ENCODE results near the gene ETV7.
A peak's percentile ranks its signal among the peaks of the same experiment; 100 is the strongest.

The ETV7 gene

DNA sequence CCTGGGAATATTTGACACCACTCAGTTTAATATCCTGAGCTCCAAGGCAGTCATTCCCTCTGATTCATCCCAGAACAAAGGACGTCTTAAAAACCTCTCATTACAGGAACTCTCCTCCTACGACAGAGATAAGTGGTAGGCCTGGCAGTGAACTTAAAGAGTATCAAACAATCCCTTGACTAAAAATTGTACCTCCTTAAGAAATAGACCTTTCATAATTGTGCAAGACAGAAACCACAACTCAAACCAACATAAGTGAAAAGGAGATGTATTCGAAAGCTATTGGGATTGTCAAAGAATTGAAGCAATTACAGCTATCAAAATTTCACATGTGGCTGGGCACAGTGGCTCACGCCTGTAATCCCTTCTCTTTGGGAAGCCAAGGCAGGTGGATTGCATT, 31.6 kb downstream of the ETV7 start:
- no peaks in the 10 kb centered on the region for H3K27me3 ChIP-seq (ENCODE audit: insufficient read depth, low read length, poor library complexity)
- H3K56ac ChIP-seq (ENCODE audit: low read length): no peak overlapping the region
- no peaks in the 10 kb centered on the region for H3K79me1 ChIP-seq (ENCODE audit: low read length)
- no peak overlapping the region for H3K4me2 ChIP-seq (ENCODE audit: low read length)
- no peak overlapping the region for H3K9ac ChIP-seq (ENCODE audit: low read length)
- H3K4ac ChIP-seq (ENCODE audit: low read depth, low read length): no peak overlapping the region
- no CpG with 5 or more reads among the region's 4 CpGs for WGBS (ENCODE audit: extremely low coverage, insufficient coverage, low lambda C conversion rate)
- no peak overlapping the region for H3K4me3 ChIP-seq (ENCODE audit: low read length)
- no peaks in the 10 kb centered on the region for H3K4me1 ChIP-seq (ENCODE audit: control insufficient read depth, low read depth, low read length)
- H2BK15ac ChIP-seq (replicated peaks; ENCODE audit: low read depth): no peak overlapping the region
- H2BK120ac ChIP-seq (ENCODE audit: low read depth, low read length): no peak overlapping the region
- no peaks in the 10 kb centered on the region for H3K36me3 ChIP-seq (ENCODE audit: control insufficient read depth, insufficient read depth, low read length)
- H4K8ac ChIP-seq (ENCODE audit: low read depth, low read length): no peak overlapping the region
- H3K23ac ChIP-seq (ENCODE audit: low read length): no peak overlapping the region
- no peak overlapping the region for H4K5ac ChIP-seq (ENCODE audit: low read length)
- no peak overlapping the region for H3K18ac ChIP-seq (ENCODE audit: low read length)
- no peak for DNase-seq
- H3K79me2 ChIP-seq (ENCODE audit: control insufficient read depth, insufficient read depth, low read length): no peaks in the 10 kb centered on the region
- no peak overlapping the region for H3K27ac ChIP-seq (ENCODE audit: low read depth, low read length)
- H2AK5ac ChIP-seq (ENCODE audit: low read length): no peak overlapping the region
- H2BK5ac ChIP-seq (ENCODE audit: low read length): no peak overlapping the region

DNA sequence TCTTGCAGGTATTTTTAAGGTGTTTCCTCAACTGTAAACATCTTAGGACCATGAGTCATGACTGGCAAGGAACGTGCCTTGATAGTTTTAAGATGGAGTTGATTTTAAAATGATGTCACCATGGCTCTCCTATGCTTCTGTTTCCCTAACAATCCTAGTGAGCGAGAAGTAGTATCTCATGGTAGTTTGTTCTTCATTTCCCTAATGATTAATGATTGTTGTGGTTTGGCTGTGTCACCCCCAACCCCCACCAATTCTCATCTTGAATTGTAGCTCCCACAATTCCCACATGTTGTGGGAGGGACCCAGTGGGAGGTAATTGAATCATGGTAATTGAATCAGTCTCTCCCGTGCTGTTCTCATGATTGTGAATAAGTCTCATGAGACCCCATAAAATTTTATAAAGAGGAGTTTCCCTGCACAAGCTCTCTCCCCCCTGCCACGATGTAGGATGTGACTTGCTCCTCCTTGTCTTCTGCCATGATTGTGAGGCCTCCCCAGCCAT, 34.0 kb downstream of the ETV7 start:
- no peak overlapping the region for H2AK5ac ChIP-seq (ENCODE audit: low read length)
- no CpG with 5 or more reads among the region's 4 CpGs for WGBS (ENCODE audit: extremely low coverage, insufficient coverage, low lambda C conversion rate)
- DNase-seq: no peak

DNA sequence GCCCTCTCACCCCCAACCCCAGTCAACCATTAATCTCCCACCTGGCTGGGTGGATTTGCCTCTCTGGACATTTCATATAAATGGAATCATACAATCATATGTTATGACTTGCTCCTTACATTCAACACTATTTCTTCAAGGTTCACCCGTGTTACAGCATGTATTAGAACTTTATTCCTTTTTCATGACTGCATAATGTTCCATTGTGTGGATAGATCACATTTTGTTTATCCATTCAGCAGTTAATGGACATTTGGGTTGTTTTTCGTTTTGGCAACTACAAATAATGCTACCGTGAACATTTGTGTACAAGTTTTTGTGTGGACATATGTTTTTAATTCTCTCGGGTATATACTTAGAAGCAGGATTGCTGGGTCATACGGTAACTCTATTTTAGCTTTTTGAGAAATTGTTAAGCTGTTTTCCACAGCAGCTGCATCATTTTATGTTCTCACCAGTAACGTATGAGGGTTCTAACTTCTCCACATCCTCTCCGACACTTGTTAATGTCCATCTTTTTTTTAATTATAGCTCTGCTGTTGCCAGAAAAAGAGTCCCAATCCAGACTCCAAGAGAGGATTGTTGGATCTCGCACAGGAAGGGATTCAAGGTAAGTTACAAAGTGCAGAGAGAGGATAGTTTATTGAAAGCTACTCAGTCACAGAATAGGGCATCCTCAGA, 34.9 kb downstream of the ETV7 start:
- WGBS (ENCODE audit: extremely low coverage, insufficient coverage, low lambda C conversion rate): no CpG with 5 or more reads among the region's 8 CpGs
- Histone ChIP-seq H4K8ac (ENCODE audit: low read depth, low read length) (no peak overlapping the region), H3K23ac (ENCODE audit: low read length) (no peak overlapping the region)

More for the DNA sequence above, 34.0 kb downstream of the ETV7 start:
- H4K5ac ChIP-seq (ENCODE audit: low read length): no peak overlapping the region
- no peaks in the 10 kb centered on the region for H3K27me3 ChIP-seq (ENCODE audit: insufficient read depth, low read length, poor library complexity)
- no peaks in the 10 kb centered on the region for H3K79me2 ChIP-seq (ENCODE audit: control insufficient read depth, insufficient read depth, low read length)
- H3K4ac ChIP-seq (ENCODE audit: low read depth, low read length): no peak overlapping the region
- no peak overlapping the region for H3K23ac ChIP-seq (ENCODE audit: low read length)
- no peaks in the 10 kb centered on the region for H3K79me1 ChIP-seq (ENCODE audit: low read length)
- H2BK120ac ChIP-seq (ENCODE audit: low read depth, low read length): no peak overlapping the region
- no peak overlapping the region for H2BK5ac ChIP-seq (ENCODE audit: low read length)
- no peak overlapping the region for H4K8ac ChIP-seq (ENCODE audit: low read depth, low read length)
- H3K27ac ChIP-seq (ENCODE audit: low read depth, low read length): no peak overlapping the region
- H3K36me3 ChIP-seq (ENCODE audit: control insufficient read depth, insufficient read depth, low read length): no peaks in the 10 kb centered on the region
- H2BK15ac ChIP-seq (replicated peaks; ENCODE audit: low read depth): no peak overlapping the region
- H3K4me2 ChIP-seq (ENCODE audit: low read length): no peak overlapping the region
- H3K9ac ChIP-seq (ENCODE audit: low read length): no peak overlapping the region
- no peak overlapping the region for H3K4me3 ChIP-seq (ENCODE audit: low read length)
- no peak overlapping the region for H3K18ac ChIP-seq (ENCODE audit: low read length)
- no peaks in the 10 kb centered on the region for H3K4me1 ChIP-seq (ENCODE audit: control insufficient read depth, low read depth, low read length)
- no peak overlapping the region for H3K56ac ChIP-seq (ENCODE audit: low read length)

DNA sequence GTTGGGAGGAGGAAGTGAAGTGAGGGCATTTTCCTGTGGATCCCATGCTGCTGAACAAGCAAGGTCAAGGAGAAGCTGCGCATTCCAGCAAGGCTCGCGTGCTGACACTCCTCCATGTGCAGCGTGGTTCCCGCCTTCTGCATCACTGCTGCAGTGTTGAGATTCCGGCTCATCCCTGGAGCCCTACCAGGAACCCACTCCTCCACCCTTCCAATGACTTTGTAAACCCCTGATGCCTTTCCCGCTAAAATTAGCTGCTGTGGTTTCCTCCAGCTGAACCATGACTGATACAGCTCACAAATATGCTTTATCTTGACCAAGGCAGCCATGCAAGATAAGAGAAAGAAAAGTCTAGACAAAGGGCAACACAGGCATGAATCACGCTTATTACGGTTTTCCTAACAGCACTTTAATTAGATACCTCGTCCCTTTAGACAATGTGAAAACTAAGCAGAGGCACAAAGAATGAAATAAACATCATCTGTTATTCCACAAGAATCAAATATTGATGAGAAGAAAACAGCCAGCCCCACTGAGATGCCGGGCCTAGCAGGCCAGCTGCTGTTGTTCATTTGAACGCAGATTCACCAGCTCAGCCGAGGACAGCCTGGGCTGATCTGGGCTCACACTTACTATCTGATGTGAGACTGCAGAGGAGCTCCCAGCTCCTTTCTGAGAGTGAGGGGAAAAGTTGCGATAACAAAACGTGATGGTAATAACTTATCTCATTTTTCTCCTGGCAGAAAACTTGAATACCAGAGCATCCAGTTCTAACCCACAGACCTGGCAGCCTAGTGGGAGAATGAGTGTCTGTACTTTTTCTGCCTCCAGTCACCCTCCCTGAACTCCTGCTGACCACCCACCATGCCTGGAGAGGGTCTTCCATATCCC, 36.5 kb downstream of the ETV7 start:
- Histone ChIP-seq H3K27me3 (ENCODE audit: insufficient read depth, low read length, poor library complexity) (no peaks in the 10 kb centered on the region), H3K79me2 (ENCODE audit: control insufficient read depth, insufficient read depth, low read length) (no peaks in the 10 kb centered on the region), H3K79me1 (ENCODE audit: low read length) (no peaks in the 10 kb centered on the region), H3K4ac (ENCODE audit: low read depth, low read length) (no peak overlapping the region), H3K56ac (ENCODE audit: low read length) (no peak overlapping the region), H3K23ac (ENCODE audit: low read length) (no peak overlapping the region), H3K9ac (ENCODE audit: low read length) (no peak overlapping the region), H3K4me1 (ENCODE audit: control insufficient read depth, low read depth, low read length) (no peaks in the 10 kb centered on the region), H4K8ac (ENCODE audit: low read depth, low read length) (no peak overlapping the region), H3K4me3 (ENCODE audit: low read length) (no peak overlapping the region), H4K5ac (ENCODE audit: low read length) (no peak overlapping the region), H3K4me2 (ENCODE audit: low read length) (no peak overlapping the region), H3K18ac (ENCODE audit: low read length) (no peak overlapping the region), H2AK5ac (ENCODE audit: low read length) (no peak overlapping the region), H2BK5ac (ENCODE audit: low read length) (no peak overlapping the region), H3K27ac (ENCODE audit: low read depth, low read length) (no peak overlapping the region), H2BK120ac (ENCODE audit: low read depth, low read length) (no peak overlapping the region), H2BK15ac (replicated peaks; ENCODE audit: low read depth) (no peak overlapping the region), H3K36me3 (ENCODE audit: control insufficient read depth, insufficient read depth, low read length) (no peaks in the 10 kb centered on the region)
- no CpG with 5 or more reads among the region's 15 CpGs for WGBS (ENCODE audit: extremely low coverage, insufficient coverage, low lambda C conversion rate)
- peak; percentile 29 for DNase-seq

More for the DNA sequence above, 34.9 kb downstream of the ETV7 start:
- H3K36me3 ChIP-seq (ENCODE audit: control insufficient read depth, insufficient read depth, low read length): no peaks in the 10 kb centered on the region
- H4K5ac ChIP-seq (ENCODE audit: low read length): no peak overlapping the region
- H2AK5ac ChIP-seq (ENCODE audit: low read length): no peak overlapping the region
- no peak overlapping the region for H2BK15ac ChIP-seq (replicated peaks; ENCODE audit: low read depth)
- DNase-seq: no peak
- H3K79me1 ChIP-seq (ENCODE audit: low read length): no peaks in the 10 kb centered on the region
- no peak overlapping the region for H3K4me3 ChIP-seq (ENCODE audit: low read length)
- no peak overlapping the region for H3K56ac ChIP-seq (ENCODE audit: low read length)
- no peak overlapping the region for H3K18ac ChIP-seq (ENCODE audit: low read length)
- H3K27me3 ChIP-seq (ENCODE audit: insufficient read depth, low read length, poor library complexity): no peaks in the 10 kb centered on the region
- H3K27ac ChIP-seq (ENCODE audit: low read depth, low read length): no peak overlapping the region
- no peak overlapping the region for H3K4me2 ChIP-seq (ENCODE audit: low read length)
- no peak overlapping the region for H2BK120ac ChIP-seq (ENCODE audit: low read depth, low read length)
- no peak overlapping the region for H3K9ac ChIP-seq (ENCODE audit: low read length)
- no peak overlapping the region for H2BK5ac ChIP-seq (ENCODE audit: low read length)
- H3K79me2 ChIP-seq (ENCODE audit: control insufficient read depth, insufficient read depth, low read length): no peaks in the 10 kb centered on the region
- no peak overlapping the region for H3K4ac ChIP-seq (ENCODE audit: low read depth, low read length)
- H3K4me1 ChIP-seq (ENCODE audit: control insufficient read depth, low read depth, low read length): no peaks in the 10 kb centered on the region

DNA sequence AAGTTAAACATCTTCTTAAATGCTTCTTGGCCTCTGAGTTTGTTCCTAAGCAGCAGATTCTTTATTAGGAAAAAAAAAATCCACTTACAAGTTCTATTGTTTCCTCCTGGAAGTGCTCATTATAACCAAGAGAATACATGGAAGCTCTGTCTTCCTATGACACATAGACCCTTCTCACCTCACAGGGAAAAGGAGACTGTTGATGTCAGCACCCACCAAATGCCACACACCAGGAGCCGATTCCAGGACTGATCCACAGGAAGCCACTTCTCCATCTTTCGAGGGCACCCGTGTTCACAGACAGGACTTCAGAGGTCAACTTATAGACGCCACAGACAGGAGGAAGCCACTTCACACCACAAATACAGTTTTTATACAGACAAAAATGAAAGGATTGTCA, 37.4 kb downstream of the ETV7 start:
- no peaks in the 10 kb centered on the region for H3K27me3 ChIP-seq (ENCODE audit: insufficient read depth, low read length, poor library complexity)
- no peaks in the 10 kb centered on the region for H3K79me1 ChIP-seq (ENCODE audit: low read length)
- H2BK5ac ChIP-seq (ENCODE audit: low read length): no peak overlapping the region
- no peak overlapping the region for H3K23ac ChIP-seq (ENCODE audit: low read length)
- no peak overlapping the region for H2AK5ac ChIP-seq (ENCODE audit: low read length)
- H2BK120ac ChIP-seq (ENCODE audit: low read depth, low read length): no peak overlapping the region
- H3K79me2 ChIP-seq (ENCODE audit: control insufficient read depth, insufficient read depth, low read length): no peaks in the 10 kb centered on the region
- WGBS (ENCODE audit: extremely low coverage, insufficient coverage, low lambda C conversion rate): no CpG with 5 or more reads among the region's 4 CpGs
- no peak overlapping the region for H3K4ac ChIP-seq (ENCODE audit: low read depth, low read length)
- H2BK15ac ChIP-seq (replicated peaks; ENCODE audit: low read depth): no peak overlapping the region
- H4K8ac ChIP-seq (ENCODE audit: low read depth, low read length): no peak overlapping the region
- H3K56ac ChIP-seq (ENCODE audit: low read length): no peak overlapping the region
- no peak overlapping the region for H3K4me2 ChIP-seq (ENCODE audit: low read length)
- H3K9ac ChIP-seq (ENCODE audit: low read length): no peak overlapping the region
- no peak overlapping the region for H3K27ac ChIP-seq (ENCODE audit: low read depth, low read length)
- DNase-seq: no peak
- no peak overlapping the region for H3K4me3 ChIP-seq (ENCODE audit: low read length)
- no peak overlapping the region for H3K18ac ChIP-seq (ENCODE audit: low read length)
- H4K5ac ChIP-seq (ENCODE audit: low read length): no peak overlapping the region
- no peaks in the 10 kb centered on the region for H3K36me3 ChIP-seq (ENCODE audit: control insufficient read depth, insufficient read depth, low read length)
- H3K4me1 ChIP-seq (ENCODE audit: control insufficient read depth, low read depth, low read length): no peaks in the 10 kb centered on the region

Data from mesendoderm (in vitro differentiated cells).